ENCODE measurements around the gene CHID1.

CHID1 gene

GRCh38 chr11:825366-826226 lies 85.0 kb downstream of the CHID1 start:
- no peak for DNase-seq (ENCODE audit: low read depth)

DNA sequence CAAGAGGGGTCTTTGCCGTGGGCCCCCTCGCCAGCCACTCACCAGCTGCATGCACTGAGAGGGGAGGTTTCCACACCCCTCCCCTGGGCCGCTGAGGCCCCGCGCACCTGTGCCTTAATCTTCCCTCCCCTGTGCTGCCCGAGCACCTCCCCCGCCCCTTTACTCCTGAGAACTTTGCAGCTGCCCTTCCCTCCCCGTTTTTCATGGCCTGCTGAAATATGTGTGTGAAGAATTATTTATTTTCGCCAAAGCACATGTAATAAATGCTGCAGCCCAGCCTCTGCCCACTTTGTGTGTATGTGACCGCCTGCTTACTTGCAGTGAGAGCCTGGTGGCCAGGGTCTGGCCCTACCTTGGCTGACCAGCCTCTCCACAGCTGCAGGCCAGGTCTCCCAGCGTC lies 85.7 kb downstream of the CHID1 start:
- TF ChIP-seq CTCF (IDR thresholded peaks at IDR 0.05; ENCODE audit: control insufficient read depth, extremely low read depth, insufficient read depth): no peak
- H3K4me3 ChIP-seq (ENCODE audit: low read depth, low read length): peak overlapping the region; percentile 37
- DNase-seq (ENCODE audit: low read depth): no peak

More at GRCh38 chr11:825366-826226, 85.0 kb downstream of the CHID1 start:
- peak overlapping the region; percentile 61 for H3K4me3 ChIP-seq (ENCODE audit: low read depth, low read length)
- TF ChIP-seq CTCF (IDR thresholded peaks at IDR 0.05; ENCODE audit: control insufficient read depth, extremely low read depth, insufficient read depth): no peak

DNA sequence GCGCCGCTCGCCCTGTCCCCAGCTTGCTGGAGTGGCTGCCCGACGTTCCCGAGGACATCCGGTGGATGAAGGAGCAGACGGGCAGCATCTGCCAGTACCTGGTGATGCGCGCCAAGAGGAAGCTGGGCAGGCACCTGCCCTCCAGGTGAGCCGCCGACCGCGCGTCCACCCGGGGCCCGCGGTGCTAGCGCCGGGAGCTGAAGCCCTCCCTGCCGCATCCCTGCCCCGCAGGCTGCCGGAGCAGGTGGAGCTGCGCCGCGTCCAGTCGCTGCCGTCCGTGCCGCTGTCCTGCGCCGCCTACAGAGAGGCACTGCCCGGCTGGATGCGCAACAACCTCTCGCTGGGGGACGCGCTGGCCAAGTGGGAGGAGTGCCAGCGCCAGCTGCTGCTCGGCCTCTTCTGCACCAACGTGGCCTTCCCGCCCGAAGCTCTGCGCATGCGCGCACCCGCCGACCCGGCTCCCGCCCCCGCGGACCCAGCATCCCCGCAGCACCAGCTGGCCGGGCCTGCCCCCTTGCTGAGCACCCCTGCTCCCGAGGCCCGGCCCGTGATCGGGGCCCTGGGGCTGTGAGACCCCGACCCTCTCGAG lies 86.2 kb downstream of the CHID1 start:
- peak; percentile 49 for TF ChIP-seq CTCF (IDR thresholded peaks at IDR 0.05; ENCODE audit: control insufficient read depth, extremely low read depth, insufficient read depth)
- no peak for DNase-seq (ENCODE audit: low read depth)
- H3K4me3 ChIP-seq (ENCODE audit: low read depth, low read length): peak overlapping the region; percentile 37

DNA sequence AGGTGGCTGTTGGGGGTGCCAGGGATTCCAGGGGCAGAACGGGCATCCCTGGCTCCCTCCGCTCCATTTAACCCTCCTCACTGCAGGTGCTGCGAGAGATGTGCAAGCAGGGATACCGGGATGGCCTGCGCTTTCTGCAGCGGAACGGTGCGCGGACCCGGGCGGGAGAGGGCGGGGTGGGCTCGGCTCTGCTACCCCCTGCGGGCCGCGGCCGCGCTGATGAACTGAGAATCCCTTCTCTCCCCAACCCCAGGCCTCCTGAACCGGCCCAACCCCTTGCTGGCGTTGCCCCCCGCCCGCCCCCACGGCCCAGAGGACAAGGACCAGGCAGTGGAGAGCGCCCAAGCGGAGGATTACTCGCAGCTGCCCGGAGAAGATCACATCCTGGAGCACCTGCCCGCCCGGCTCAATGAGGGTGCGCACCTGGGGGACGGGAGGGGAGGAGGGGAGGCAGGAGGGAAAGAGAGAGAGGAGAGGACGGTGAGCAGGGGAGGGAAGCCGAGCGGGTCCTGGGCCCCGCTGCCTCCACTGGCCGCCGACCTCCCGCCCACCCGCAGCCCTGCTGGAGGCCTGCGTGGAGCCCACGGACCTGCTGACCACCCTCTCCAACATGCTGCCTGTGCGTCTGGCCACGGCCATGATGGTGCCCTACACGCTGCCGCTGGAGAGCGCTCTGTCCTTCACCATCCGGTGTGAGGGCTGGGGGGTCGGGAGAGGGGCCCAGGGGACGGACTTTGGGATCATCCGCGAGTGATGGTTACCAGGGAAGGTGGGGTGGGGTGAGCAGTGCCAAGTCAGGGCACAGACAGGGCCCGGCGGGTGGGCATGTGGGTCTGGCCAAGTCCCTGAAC lies 86.9 kb downstream of the CHID1 start:
- DNase-seq (ENCODE audit: low read depth): no peak
- no peak for TF ChIP-seq CTCF (IDR thresholded peaks at IDR 0.05; ENCODE audit: control insufficient read depth, extremely low read depth, insufficient read depth)
- H3K4me3 ChIP-seq (ENCODE audit: low read depth, low read length): peak overlapping the region; percentile 37

DNA sequence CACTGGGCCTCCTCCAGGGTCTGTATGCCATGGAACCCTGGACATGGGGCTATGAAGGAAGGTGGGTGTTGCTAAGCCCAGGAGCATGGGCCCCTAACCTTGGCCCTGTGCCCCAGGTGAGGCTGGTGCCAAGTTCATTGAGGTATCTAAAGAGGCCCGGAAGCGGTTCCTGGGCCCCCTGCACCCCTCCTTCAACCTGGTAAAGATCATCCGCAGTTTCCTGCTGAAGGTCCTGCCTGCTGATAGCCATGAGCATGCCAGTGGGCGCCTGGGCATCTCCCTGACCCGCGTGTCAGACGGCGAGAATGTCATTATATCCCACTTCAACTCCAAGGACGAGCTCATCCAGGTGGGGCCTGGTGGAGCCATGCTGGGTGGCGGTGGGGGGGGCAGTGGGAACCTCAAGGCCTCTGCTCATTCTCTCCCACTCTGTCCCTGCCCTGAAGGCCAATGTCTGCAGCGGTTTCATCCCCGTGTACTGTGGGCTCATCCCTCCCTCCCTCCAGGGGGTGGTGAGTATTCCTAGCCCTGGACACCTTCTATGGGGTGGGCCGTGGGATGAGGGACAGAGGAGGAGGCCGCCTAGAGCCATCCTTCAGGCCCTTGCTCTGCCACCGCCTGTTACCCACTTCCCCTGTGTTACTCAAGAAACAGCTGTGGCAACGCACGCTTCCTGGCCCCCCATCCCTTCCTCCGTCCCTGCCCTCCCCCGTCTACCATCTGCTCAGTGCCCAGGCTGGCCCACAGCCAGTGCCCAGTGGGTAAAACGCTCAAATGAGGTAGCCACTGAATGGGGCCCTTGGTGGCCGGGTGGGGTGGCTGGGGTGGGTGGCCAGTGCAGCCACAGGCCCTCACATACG lies 88.9 kb downstream of the CHID1 start:
- H3K4me3 ChIP-seq (ENCODE audit: low read depth, low read length): no peak overlapping the region
- no peak for DNase-seq (ENCODE audit: low read depth)
- no peak for TF ChIP-seq CTCF (IDR thresholded peaks at IDR 0.05; ENCODE audit: control insufficient read depth, extremely low read depth, insufficient read depth)

All from LNCaP clone FGC (cell line).